Measurements from ENCODE around the gene GMDS. TPM values are rescaled to one million over a fixed set of nuclear protein-coding genes. Genes with fewer than 3 reads are reported as not detected.

The GMDS gene
- total RNA-seq, 1 experiment from 2014 or later: 23.2 TPM

- peak; percentile 69 for DNase-seq (ENCODE audit: low read depth)
Measured at GRCh38 chr6:1604158-1605003, 641.0 kb downstream of the GMDS start.

DNA sequence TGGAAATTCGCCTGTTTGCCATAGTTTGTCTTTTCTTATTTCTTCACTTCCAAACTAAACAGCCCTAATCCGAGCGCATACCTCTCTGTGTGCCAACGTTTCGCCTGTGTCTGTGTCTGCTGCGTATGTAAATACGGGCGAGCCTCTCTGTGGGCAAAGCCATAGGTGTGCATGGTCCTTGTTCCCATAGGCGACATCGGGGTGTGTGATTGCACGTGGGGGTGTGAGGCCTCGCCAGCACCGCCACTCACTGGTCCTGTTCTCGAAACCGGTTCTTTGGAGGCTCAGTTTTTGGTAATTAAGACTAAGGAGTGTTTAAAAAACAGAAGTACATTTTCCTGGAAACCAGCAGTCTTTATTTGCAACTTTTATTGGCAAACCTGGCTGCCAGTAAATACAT, 641.7 kb downstream of the GMDS start:
- DNase-seq (ENCODE audit: low read depth): no peak

- DNase-seq (ENCODE audit: low read depth): no peak
Measured at GRCh38 chr6:1602049-1602713, 643.2 kb downstream of the GMDS start.

- no peak for DNase-seq (ENCODE audit: low read depth)
Measured at GRCh38 chr6:1601158-1602048, 644.0 kb downstream of the GMDS start.

DNA sequence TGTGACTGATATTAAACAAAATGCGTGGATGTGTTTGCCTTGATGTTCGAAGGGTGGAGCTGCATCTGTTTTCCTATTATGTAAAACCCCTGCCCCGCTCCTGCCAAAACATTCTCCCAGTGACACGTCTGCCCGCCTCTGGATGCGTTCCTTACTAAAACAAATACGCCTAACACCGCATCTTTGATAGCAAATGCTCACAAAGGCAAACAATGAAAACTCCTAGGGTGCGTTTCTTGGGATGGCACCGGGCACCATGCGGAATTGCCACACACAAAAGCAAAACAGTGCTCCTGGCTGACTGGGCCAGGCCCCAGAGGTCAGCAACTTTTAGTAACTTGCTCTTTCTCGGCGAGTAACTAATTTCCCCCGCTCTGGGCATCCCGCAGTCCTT, 644.6 kb downstream of the GMDS start:
- DNase-seq (ENCODE audit: low read depth): no peak

DNA sequence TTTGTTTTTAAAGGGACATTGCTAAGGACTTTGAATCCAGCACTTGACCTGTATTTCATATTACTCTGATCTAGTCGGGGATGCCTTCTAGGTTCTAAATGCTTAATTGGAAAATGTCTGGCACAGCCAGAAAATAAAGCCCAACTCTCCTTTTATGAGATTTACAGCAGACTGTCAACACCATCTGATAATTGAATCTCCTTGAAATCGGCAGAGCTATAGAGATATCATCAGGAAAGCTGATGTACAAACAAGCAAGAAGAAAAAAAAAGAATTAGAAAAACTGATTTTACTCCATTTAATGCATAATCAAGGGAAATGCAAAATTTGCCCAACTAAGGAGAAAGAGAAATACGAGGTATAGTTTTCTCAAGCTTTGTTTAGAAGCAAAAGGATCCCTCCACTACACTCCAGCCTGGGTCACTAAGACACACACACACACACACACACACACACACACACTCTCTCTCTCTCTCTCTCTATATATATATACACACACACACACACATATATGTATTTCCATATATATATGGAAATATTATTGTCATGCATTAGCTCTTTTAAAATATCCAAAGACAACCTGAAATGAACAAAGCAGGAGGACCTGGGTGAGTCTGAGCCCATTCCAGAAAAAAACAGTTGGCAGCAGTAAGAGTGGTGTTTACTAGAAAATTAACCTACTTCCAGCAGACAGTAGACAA, 645.2 kb downstream of the GMDS start:
- no peak for DNase-seq (ENCODE audit: low read depth)

- no peak for DNase-seq (ENCODE audit: low read depth)
Measured at GRCh38 chr6:1599469-1599868, 645.9 kb downstream of the GMDS start.

- no peak for DNase-seq (ENCODE audit: low read depth)
Measured at GRCh38 chr6:1598886-1599285, 646.5 kb downstream of the GMDS start.

DNA sequence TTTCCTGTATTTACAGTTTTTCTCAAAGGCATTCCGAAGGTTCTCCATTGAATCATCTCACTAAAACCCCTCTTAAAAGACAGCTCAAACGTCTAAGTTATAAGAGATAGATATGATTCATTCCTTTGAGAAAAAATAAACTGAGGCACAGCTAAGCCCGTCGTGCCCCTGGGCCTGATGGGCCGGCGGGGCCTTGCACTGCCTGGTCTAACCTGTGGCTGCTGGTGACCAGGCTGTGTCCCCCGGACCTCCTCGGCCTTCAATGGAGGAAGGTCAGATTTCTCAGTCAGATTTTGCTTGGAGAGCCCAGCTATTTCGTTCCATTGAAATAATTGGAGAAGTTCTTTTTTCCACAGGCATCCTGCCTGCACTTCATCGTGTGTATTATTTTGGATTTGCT, 647.0 kb downstream of the GMDS start:
- no peak for DNase-seq (ENCODE audit: low read depth)

GRCh38 chr6:1597924-1598323, 647.5 kb downstream of the GMDS start:
- peak; percentile 28 for DNase-seq (ENCODE audit: low read depth)

GRCh38 chr6:1597121-1597744, 648.2 kb downstream of the GMDS start:
- no peak for DNase-seq (ENCODE audit: low read depth)

- DNase-seq (ENCODE audit: low read depth): peak; percentile 49
Measured at GRCh38 chr6:1596088-1596852, 649.1 kb downstream of the GMDS start.

DNA sequence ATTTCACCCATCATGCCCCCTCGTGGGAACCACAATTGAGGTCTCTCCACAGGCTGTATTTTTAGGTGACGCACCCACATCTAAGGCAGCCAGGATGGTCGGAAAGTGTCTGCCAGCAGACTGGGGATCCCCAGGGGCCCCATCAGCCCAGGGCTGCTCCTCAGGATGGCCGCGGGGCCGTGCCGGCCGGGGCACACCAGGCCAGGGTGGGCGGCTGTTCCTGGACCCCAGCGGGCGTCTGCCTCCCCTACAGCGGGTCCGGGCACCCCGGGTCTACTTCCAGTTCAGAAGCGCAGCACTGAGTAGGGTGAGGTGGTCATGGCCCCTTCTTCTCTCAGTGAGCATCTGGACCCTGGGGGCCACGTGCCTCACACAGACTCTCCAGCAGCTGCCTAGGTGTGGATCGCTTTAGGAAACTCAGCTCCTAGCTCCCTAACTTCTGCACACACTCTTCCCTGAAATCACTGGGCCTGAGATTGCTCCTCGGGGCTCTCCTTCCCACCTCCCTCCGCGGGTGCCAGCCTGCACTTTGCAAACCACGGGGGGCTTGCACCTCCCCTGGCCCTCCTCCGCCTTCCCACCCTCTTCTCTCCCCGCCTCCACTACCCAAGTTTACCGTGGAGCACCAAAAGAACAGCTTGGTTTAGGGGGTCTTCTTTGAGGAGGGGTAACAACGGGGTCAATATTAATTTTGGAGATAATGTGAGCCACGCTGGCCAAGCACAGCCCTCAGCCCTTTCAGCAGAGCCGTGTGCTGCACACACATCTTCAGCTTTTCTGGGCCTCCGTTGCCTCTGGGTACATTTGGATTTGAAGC, 649.9 kb downstream of the GMDS start:
- no peak for DNase-seq (ENCODE audit: low read depth)

DNA sequence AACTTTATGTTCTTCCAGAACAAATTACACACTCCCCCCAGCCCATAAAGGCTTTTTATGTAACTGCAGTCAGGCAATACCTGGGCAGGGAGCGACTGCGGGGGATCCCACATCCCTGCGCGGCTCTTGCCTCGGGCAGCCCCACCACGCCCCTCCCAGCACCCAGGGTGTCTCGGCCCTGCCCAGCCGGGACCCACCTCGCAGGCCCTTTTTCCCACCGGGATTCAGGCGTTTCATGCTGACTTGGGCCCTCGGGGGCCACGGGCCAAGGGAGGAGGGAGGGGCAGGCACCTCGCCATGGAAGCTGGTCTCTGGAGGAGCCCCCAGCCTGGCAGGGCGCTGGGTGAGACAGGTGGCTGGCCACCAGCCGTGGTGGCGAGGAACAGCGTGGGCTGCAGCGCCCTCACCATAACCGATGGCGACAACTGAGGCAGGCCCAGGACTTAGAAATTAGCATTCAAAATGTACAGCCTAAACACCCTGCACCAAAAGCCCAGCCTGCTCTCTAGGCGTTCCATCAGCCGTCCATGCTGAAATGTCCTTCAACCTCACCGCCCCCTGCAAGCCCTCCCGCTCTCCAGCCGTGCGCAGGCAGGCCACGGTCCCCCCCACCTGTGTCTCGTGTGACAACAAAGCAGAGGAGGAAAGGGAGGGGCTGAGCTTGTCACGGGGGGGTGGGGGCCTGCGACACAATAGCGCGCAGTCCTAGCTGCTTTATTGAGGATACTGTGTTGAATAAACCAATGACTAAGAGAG, 650.8 kb downstream of the GMDS start:
- no peak for DNase-seq (ENCODE audit: low read depth)

- no peak for DNase-seq (ENCODE audit: low read depth)
Measured at GRCh38 chr6:1593958-1594314, 651.5 kb downstream of the GMDS start.

DNA sequence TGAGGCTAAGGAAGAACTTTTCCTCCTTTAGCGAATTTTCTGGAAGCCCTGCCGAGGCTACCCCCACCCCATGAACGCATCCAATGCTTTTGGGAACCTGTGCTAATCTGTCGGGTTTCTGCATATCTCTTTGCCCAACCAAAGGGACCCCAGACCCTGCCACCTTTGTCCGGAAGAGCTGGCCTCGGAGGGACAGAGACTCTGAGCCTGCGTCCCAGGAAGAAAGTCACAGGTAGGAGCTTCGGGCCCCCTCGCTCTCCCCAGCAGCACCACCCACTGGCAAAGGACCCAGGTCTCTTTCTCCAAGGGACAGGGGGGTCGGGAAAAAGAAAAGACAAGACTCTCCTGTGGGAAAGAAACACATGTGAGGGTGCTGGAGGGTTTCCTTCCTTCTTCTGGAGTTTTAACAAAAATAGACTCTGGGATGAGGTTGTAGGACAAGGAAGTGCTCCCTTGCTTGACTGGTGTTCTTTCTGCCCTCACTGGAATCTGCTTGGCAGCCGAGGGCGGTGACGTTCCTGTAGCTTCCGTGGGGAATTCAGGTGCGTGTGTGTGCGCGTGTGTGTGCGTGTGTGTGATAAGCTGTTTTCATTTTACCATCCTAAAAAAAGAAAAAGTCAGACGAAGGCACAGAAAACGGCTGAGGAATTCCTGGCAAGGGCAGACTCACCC, 652.0 kb downstream of the GMDS start:
- no peak for DNase-seq (ENCODE audit: low read depth)

- no peak for DNase-seq (ENCODE audit: low read depth)
Measured at GRCh38 chr6:1592852-1593251, 652.6 kb downstream of the GMDS start.

DNA sequence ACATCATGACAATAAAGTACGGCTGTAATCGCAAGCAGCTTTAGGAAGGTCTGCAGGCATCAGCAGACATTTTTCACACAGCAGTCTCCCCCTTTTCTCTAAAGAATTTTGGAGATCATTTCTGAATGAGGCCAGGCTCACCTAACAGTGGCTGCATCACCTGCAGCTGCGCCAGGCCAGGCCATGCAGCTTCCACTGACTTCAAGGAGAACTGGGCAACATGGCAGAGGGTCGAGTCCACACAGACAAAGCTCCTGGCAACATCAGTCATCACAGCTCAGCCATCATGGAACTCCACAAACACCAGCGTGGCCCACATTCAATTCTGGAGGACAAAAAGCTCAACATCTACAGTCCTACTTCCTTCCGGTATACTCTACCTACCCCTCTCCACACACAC, 653.5 kb downstream of the GMDS start:
- DNase-seq (ENCODE audit: low read depth): no peak

Data from M059J (cell line).